Activated T-helper 1 cell treated with Interleukin-2 at 50 U/mL for 16 hours (primary cell): Measurements from ENCODE around the gene ZG16B.
A peak's percentile ranks its signal among the peaks of the same experiment; 100 is the strongest.

ENCODE experiments used
- DNase-seq: peaks from one replicate; pipeline ENCODE4 v3.0.0-alpha.2; 2020; ENCODE audit warnings: low read depth

The ZG16B gene

DNA sequence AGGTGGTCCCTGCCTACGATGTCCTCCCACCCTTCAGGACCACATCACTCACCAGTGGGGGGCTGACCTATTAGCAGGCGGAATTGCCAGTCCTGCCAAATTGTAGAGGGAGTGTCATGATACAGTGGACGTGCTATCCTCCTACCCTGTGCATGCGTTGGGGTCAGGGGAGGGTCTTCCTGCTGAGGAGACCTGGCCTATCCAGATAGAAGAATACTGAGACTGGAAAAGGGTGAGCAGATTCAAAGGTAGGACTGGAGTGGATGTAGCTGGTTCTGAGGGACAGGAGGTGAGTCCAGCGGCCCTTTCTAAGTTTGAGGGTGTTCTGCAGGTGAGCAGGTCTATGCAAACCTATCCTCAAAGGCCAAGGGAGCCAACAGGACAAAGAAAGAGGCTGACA lies 23.8 kb upstream of the ZG16B start:
- no peak for DNase-seq

GRCh38 chr16:2808181-2808580 lies 21.9 kb upstream of the ZG16B start:
- DNase-seq: no peak

- no peak for DNase-seq
Measured at GRCh38 chr16:2809149-2809760, 20.8 kb upstream of the ZG16B start.

DNA sequence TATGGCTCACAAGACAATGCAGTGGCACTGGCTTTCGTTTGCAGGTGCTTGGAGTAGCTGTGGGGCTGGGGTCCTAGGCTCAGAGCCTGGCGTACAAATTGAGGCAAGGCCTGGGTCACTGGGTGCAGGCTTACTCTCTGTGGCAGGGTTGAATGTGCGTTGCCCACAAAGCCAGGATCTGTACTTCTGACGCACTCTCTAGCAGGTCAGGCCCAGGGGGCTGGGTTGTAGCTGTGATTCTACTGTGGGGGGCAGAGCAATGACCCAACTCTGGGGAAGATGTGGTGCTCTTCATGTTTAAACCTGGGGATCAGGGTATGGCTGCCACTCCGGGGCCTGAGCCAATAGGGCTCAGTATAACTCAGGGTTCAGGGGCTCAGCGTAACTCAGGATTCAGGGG lies 19.5 kb upstream of the ZG16B start:
- DNase-seq: no peak

GRCh38 chr16:2811703-2812471 lies 18.2 kb upstream of the ZG16B start:
- no peak for DNase-seq

GRCh38 chr16:2813771-2814221 lies 16.3 kb upstream of the ZG16B start:
- DNase-seq: no peak

GRCh38 chr16:2814551-2815298 lies 15.4 kb upstream of the ZG16B start:
- DNase-seq: no peak

DNA sequence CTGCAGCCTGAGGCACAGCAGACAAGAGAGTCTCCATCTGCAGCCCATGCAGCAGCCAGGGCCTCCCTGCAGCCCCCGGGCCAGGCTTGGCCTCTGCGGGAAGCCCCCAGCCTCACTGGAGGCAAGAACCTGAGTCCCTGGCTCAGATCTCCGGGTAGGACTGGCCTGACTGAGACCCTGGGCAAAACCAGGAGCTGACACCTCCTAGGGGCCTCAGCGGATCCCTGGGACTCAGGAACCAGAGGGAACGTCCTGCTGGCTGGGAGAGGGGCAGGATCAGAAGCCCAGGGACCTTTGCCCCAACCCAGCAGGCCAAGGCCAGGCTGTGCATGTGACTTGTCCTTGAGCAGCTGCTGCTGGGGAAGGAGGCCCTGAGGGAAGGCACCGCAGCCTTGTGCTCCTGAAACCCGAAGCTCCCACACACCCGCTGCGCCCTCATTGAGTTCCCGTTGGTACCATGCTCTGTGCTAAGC lies 14.8 kb upstream of the ZG16B start:
- no peak for DNase-seq

DNA sequence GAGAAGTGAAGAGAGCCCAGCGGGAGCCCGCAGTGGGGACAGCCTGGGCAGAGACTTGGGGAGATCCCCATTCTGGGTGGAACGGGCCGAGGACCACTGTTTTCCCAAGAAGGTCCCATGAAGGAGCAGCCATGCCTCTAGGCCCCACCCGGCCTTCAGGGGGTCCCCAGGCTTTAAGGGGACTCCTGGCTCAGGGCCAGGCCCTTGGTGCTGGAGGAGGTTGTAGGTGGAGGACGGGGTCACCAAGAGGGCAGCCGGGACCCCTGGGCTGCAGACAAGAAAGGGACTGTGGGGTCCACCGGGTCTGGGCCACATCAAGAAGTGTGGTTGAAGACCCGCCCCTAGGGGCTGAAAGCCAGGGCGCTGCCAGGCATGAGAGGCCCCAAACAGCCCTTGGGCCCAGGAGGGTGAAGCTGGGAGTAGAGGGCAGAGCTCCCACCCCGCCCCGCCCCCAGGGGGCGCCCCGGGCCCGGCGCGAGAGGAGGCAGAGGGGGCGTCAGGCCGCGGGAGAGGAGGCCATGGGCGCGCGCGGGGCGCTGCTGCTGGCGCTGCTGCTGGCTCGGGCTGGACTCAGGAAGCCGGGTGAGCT lies 13.3 kb upstream of the ZG16B start, which contains the start of gene PRSS21:
Gene PRSS21, plus strand, starts transcription at position 487 of the 589 bp plus-strand sequence. Its CDS starts 32 bp downstream, at position 519.
- DNase-seq: peak; percentile 17

- no peak for DNase-seq
Measured at GRCh38 chr16:2817340-2818271, 12.5 kb upstream of the ZG16B start.

GRCh38 chr16:2818272-2818876 lies 11.7 kb upstream of the ZG16B start:
- DNase-seq: no peak

- DNase-seq: no peak
Measured at GRCh38 chr16:2819179-2819938, 10.7 kb upstream of the ZG16B start.

- DNase-seq: no peak
Measured at GRCh38 chr16:2819939-2820835, 9.9 kb upstream of the ZG16B start.

- no peak for DNase-seq
Measured at GRCh38 chr16:2820836-2821486, 9.1 kb upstream of the ZG16B start.

DNA sequence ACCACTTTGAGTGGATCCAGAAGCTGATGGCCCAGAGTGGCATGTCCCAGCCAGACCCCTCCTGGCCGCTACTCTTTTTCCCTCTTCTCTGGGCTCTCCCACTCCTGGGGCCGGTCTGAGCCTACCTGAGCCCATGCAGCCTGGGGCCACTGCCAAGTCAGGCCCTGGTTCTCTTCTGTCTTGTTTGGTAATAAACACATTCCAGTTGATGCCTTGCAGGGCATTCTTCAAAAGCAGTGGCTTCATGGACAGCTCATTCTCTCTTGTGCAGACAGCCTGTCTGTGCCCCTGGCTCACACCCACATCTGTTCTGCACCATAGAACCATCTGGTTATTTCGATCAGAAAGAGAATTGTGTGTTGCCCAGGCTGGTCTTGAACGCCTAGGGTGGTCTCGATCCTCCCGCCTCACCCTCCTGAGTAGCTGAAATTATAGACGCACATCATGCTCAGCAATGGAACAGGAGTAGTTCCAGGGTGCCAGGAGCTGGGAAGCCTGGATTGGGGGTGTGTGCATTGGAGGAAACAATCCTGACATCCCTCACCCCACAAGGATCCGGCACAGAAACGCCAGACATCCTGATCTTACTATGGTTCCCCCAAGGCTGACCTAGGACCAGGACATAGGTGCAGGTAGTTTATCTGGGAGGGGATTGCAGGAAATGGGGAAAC lies 8.5 kb upstream of the ZG16B start:
- DNase-seq: no peak

GRCh38 chr16:2822158-2822495 lies 8.0 kb upstream of the ZG16B start:
- DNase-seq: no peak

- no peak for DNase-seq
Measured at GRCh38 chr16:2822496-2822895, 7.6 kb upstream of the ZG16B start.

DNA sequence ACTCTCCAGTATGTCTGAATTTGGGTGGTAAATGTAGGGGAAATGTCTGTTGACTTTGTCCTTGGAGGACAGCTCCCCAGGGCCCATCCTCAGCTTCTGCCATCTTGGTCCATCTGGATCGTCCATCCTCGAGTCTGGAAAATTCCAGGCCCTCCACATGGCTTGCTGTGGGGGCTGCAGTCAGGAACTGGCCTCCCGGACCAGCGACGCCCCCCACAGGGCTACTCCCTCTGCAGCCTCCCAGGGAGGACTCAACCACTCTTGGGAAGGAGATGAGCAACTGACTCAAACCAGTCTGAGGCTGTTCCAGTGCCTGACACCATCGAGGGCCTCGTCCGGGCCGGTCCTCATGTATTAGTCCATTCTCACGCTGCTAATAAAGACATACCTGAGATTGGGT lies 5.5 kb upstream of the ZG16B start:
- no peak for DNase-seq
